Hematopoietic multipotent progenitor cell treated with erythropoietin and hydrocortisone succinate and interleukin-3 and kit ligand, for 6 days (in vitro differentiated cells): ENCODE measurements around the gene PTH1R.

Experiments
- DNase-seq: peaks from one replicate; pipeline ENCODE4 v3.0.0-alpha.2; 2015

PTH1R gene

GRCh38 chr3:46884427-46884826 lies 6.9 kb downstream of the PTH1R start:
- no peak for DNase-seq

DNA sequence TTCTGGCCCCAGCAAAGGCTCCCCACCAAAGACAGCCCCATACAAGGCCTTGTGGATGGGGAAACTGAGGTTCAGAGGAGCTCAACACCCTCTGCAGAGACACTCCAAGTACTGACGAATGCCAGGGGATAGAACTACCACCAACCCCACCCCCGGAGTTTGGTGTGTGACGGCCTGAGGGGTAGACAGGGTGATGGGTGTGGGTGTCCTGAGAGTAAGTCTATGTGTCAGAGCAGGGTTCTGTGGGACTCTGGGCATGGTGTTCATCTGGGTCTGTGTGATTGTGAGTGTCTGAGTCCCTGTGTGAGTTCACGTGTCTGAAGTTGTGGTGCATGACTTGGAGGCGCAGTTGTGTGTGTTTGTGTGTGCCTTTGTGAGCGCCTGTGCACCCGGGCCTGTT lies 7.4 kb downstream of the PTH1R start:
- no peak for DNase-seq

DNA sequence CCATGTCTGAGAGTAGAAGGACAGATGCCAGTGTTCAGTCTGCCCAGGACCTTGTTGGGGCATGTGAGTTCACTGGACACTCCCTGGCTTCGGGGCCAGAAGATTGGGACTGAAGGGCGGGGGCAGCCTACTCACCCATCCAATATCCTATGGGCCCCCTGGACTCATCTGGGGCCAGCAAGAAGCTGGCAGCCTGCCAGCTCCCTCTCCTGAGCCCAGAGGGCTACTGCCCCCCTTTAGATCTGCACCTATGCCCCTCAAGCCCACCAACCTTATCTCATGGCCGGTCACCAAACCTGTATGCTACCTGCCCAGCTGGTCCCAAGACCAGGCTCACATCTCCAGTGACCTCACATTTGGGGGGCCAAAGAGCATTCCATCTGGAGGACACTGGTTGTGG lies 8.1 kb downstream of the PTH1R start:
- no peak for DNase-seq

DNA sequence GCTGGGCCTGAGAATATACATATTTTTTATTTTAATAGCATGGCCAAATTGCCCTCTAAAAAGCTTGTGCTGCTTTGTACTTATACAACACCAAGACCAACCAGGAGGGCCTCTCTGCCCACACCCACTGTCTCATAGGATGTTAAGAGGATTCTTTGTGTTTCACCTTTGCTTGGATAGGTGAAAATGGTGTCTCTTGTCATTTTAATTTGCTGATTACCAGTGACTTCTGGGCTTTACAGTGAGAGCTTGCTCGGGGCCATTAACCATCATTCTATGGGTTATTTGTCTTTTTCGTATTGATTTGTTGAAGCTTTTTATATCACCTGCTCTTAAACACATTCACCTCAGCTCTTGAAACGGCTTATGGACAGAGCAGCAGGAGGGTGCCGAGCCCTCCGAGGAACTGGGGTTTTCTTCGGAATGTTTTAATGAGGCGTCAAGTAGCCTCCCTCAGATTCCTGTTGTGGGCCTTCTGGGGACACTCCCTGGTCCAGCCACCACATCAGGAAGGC lies 10.5 kb downstream of the PTH1R start:
- DNase-seq, result no peak

GRCh38 chr3:46888705-46889104 lies 11.2 kb downstream of the PTH1R start:
- no peak for DNase-seq

DNA sequence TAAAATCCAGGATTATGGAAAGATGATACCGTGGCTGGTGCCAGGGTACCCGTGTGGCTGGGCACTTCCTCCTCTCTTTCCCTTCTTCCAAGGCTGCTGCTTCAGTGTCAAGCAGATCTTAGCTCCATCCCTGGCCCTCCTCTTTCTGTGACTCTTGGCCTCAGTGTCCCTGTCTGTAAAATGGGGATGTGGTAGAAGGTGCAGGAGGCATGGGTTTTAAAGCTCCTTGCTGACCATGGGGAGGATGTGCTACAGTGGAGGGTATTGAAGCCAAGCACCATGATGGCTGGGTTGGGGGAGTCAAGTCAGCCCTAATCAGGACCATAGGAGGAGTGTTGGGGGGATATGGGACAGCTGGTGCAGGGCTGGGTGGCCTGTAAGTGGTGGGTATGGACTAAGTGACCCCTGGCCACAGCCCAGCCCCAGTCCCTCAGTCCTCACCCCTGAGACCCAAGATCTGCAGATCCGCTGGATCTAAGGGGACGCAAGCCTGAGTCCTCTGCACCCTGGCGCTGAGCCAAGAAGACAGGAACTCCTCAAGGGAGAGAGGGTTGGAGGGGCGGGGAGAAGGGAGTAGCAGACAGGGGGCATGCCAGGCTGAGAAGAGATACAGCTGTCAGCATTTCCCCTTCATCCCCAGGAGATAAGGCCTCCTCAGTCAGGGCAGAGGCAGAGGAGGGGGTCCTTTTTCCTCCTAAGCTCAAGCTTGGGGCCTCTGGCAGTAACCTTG lies 12.0 kb downstream of the PTH1R start:
- peak; percentile 59 for DNase-seq

GRCh38 chr3:46890132-46890531 lies 12.6 kb downstream of the PTH1R start:
- DNase-seq, result peak; percentile 28

DNA sequence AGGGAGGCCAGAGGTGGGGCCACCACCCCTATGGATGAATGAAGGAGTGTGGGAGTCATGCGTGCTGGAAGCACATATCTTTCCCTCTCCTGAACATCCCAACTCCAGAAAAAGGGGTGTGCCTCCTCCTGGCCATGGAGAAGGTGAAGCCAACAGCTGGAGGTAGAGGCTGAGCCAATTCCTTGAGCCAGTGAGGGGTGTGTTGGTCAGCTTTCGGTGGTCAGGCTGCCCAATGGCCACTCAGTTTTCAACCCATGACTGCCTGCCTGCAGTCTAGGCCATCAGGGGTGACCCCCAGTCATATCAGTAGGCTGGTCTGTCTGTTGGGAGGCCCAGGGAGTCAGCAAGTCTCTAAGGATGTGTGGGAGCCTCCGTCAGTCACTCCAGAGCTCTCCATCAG lies 13.6 kb downstream of the PTH1R start:
- DNase-seq, result no peak

DNA sequence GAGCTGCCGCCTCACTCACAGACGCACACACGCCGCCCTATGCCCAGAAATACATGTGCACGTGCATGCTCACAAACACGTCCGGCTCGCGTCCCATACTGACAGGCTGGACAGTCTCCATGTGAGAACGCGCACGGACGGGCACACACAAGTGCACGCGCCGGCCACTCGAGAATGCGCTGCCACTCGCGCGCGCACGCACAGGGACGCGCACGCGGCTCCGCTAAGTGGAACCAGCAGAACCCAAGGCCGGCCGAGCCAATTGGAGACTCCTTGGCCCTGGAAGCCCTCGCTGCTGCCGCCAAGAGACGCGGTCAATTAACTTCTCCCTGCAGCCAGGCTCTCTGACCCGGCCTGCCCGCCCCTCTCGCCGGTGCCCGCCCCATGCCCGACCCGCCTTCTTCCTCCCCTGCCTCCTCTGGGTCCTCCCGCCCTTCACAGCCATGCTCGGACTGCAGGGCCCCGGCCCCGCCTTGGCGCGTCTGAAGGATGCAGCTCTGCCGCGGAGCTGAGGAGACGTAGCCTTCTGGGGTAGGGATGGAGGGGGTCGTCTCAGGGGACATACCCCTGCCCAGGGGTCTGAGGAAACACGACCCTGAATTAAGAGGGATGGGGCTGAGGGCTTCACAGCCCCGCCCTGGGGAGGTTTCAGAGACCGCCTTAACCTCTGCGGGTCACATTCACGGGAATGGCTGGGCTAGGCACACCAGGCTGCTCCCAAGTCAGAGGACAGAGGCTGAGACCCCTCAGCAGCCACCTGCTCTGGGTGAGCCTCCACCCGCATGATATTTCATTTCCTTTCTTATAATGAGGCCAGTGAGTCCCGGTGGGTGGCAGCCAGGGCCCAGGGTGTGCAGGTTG lies 15.0 kb downstream of the PTH1R start:
- DNase-seq, result peak; percentile 70

GRCh38 chr3:46893146-46893748 lies 15.7 kb downstream of the PTH1R start:
- DNase-seq, result no peak

GRCh38 chr3:46893763-46894162 lies 16.2 kb downstream of the PTH1R start:
- DNase-seq, result no peak

GRCh38 chr3:46894256-46894655 lies 16.7 kb downstream of the PTH1R start:
- no peak for DNase-seq

DNA sequence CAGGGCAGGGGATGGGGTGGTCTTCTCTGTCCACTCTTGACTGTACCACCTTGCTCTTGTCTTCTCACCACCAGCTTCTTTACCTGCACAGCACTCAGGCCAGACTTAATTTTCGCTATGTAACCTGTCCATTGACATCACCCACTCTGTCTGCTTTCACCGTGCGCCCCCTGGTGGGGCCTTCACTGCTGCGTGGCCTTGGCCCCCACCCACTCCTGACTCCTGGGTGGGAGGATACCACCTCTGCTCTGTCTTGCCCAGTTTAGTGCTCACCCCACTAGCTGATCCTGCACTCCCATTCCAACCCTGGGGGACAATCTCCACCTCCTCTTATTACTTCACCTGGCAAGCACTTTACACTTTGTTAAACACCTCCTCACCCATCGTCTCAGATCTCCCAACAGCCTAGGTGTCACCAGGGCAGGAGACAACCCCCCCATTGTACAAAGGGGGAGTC lies 17.7 kb downstream of the PTH1R start:
- DNase-seq, result peak; percentile 79

DNA sequence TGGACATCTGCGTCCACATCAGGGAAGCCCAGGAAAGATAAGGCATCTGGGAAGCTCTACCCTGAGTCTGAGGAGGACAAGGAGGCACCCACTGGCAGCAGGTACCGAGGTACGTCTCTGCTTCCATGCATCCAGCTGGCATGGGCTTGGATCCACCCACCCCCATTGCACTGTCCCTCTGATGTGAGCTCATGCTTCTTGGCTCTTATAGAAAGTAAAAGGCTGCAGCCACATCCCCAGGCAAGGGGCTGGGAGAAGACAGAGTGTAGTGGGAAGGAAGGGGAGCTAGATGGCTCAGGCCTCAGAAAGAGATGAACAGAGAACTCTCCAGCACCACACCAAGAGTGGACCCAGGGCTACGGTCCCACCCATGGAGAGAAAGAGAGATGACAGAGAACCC lies 18.2 kb downstream of the PTH1R start:
- DNase-seq, result no peak

- no peak for DNase-seq
Observed at GRCh38 chr3:46896386-46896785, 18.9 kb downstream of the PTH1R start.

DNA sequence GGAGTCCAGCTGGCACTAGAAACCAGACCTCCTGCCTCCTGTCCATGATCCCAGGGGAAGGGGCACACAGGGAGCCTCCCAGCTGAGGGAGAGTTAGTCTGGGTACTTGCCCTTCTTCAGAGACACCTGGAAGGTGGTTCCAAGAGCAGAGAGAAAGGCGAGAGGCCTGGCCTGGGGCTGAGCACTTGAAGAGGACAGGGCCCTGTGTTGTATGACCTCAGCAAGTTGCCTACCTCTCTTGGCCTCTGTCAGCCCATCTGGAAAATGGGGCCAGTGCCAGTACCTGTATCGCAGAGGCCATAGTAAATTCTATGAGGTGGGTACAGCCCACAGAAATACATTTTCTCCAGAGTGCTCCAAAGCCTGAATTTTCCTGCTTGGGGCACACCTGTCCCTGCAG lies 19.5 kb downstream of the PTH1R start:
- no peak for DNase-seq

DNA sequence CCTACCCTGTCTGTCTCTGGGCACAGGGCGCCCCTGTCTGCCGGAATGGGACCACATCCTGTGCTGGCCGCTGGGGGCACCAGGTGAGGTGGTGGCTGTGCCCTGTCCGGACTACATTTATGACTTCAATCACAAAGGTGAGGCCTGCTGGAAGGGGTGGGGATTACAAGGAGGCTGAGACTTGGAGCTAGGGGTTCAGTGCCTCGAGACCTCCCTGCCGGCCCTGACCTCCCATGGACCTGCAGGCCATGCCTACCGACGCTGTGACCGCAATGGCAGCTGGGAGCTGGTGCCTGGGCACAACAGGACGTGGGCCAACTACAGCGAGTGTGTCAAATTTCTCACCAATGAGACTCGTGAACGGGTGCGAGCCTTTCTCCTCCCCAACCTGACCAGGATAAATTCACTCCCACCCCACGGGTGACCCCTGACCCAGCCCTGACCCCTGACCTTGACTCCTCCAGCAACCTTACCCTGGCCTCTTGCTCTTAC lies 20.4 kb downstream of the PTH1R start:
- no peak for DNase-seq

DNA sequence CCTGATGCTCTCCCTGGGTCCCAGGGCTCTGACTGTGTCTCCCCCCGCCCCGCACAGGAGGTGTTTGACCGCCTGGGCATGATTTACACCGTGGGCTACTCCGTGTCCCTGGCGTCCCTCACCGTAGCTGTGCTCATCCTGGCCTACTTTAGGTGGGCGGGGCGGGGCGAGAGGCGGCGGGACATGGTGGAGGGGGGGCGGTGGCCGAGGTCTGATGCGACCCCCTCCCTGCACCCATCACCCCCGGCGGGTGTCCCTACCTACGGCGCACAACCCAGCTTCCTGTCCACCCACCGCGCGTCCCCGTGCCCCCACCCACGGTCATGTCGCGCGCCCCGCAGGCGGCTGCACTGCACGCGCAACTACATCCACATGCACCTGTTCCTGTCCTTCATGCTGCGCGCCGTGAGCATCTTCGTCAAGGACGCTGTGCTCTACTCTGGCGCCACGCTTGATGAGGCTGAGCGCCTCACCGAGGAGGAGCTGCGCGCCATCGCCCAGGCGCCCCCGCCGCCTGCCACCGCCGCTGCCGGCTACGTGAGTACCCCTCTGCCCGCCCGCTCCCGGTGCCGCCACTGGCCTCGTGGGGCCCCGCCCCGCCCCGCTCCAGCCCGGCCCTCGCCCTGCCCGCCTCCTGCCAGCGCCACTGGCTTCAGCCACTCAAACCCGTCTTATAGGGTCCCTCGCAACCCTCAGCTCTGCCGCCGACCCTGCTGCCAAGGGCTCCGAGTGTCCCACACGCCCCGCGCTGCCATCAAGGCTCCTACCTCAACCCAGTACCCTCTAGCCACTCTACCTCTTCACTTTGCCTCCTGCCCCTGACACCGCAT lies 21.0 kb downstream of the PTH1R start:
- no peak for DNase-seq

DNA sequence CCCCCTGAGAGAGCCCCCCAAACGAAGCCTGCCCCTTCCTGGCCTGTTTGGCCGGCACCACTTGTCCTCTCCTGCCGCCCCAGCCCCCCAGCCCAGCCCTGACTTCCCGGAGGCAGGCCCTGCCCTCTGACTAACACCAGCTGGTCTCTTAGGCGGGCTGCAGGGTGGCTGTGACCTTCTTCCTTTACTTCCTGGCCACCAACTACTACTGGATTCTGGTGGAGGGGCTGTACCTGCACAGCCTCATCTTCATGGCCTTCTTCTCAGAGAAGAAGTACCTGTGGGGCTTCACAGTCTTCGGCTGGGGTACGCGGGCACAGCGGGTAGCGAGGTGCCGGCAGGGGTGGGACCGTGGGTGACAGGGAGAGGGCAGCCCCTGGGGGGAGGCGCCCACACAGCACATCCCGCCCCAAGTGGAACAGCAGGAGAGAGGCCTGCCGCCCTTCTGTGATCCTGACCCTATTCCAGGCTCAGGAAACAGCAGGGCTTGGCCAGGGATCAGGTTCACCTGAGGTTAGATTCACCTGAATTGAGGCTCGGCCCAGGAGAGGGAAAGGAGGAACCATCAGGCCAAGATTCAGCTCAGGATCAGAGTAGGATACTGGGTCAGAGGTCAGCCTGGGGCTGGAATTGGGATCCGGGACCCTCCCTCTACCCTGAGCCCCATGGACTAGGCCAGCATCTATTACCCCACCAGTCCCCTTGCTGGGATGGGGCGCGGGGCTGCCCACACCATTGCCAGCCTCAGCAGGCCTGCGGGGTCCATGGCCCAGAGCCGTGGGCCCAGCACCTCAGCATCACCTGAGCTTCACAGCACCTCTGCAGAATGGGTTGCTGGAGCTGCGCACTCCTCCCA lies 21.9 kb downstream of the PTH1R start:
- no peak for DNase-seq

GRCh38 chr3:46900007-46900292 lies 22.4 kb downstream of the PTH1R start:
- DNase-seq, result no peak

- no peak for DNase-seq
Observed at GRCh38 chr3:46900356-46900755, 22.8 kb downstream of the PTH1R start.

DNA sequence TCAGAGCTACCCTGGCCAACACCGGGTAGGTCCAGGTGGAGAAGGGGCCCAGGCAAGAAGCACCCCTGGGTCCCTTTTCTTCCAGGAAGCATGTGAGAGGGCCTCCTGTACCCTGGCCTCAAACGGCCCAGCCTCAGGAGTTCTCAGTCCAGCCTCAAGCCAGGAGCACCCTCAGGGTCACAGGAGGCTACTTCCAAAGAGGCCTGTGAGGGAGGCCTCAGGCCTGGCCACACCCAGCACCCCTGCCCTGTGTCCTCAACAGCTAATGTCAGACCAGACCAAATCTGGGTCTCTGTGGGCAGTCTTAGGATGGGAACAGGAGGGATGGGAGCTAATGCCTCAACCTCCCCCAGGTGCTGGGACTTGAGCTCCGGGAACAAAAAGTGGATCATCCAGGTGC lies 23.5 kb downstream of the PTH1R start:
- no peak for DNase-seq
